GM12875 (cell line): ENCODE results near the gene CACNA1H.

Source experiments
- H3K4me3 ChIP-seq: one replicate; pipeline ENCODE4 v1.5.1; 2011; ENCODE audit warnings: low read depth, low read length, control low read depth
- CTCF ChIP-seq: IDR thresholded peaks from 2 replicates; pipeline ENCODE4 v1.5.1; 2011; ENCODE audit warnings: low read depth, mild to moderate bottlenecking, control low read depth, inconsistent platforms, low read length, moderate library complexity, borderline replicate concordance; ENCODE audit not compliant: insufficient read depth

CACNA1H gene

GRCh38 chr16:1109648-1110047 is 43.3 kb upstream of the CACNA1H start:
- TF ChIP-seq CTCF = no peak
- H3K4me3 ChIP-seq = no peak overlapping the region

GRCh38 chr16:1112506-1113184 is 40.3 kb upstream of the CACNA1H start:
- no peak for TF ChIP-seq CTCF
- no peak overlapping the region for H3K4me3 ChIP-seq

DNA sequence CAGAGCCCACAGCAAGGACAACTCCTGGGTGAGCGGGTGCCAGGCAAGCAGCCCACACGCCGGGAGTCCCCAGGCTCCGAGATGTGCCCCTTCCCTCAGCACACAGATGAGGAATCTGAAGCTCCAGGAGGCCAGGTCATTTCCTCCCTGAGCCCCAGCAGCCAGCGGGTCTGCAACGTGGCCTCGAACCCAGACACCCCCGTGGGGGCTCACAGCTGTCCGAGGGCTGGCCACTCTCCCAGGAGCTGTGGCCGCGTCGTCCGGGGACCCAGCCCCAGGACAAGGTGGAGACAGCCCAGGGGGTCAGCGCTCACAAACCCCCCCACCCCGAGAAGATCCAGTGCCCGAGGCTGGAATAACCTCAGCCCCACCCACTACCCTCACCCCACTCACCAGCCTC is 39.4 kb upstream of the CACNA1H start:
- no peak for TF ChIP-seq CTCF
- no peak overlapping the region for H3K4me3 ChIP-seq

DNA sequence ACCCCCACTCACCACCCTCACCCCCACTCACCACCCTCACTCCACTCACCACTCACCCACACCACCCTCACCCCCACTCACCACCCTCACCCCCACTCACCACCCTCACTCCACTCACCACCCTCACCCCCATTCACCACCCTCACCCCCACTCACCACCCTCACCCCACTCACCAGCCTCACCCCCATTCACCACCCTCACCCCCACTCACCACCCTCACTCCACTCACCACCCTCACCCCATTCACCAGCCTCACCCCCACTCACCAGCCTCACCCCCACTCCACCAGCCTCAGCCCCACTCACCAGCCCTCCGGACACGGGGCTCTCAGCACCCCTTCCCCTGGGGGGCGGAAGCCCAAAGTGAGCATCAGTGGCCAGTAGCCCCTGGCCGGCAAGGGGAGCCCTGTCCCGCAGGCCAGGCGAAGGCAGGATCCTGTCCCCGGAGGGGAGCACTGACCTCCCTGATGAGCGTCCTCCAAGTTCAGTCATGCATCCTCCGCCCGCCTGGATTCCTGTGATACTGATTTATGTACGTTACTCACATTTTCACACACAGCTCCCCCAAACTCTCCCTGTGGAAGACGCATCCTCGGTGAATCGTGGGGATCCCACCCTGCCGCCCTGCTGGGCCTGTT is 38.9 kb upstream of the CACNA1H start:
- H3K4me3 ChIP-seq = no peak overlapping the region
- TF ChIP-seq CTCF = no peak

GRCh38 chr16:1116693-1117077 is 36.2 kb upstream of the CACNA1H start:
- H3K4me3 ChIP-seq = no peak overlapping the region
- no peak for TF ChIP-seq CTCF

DNA sequence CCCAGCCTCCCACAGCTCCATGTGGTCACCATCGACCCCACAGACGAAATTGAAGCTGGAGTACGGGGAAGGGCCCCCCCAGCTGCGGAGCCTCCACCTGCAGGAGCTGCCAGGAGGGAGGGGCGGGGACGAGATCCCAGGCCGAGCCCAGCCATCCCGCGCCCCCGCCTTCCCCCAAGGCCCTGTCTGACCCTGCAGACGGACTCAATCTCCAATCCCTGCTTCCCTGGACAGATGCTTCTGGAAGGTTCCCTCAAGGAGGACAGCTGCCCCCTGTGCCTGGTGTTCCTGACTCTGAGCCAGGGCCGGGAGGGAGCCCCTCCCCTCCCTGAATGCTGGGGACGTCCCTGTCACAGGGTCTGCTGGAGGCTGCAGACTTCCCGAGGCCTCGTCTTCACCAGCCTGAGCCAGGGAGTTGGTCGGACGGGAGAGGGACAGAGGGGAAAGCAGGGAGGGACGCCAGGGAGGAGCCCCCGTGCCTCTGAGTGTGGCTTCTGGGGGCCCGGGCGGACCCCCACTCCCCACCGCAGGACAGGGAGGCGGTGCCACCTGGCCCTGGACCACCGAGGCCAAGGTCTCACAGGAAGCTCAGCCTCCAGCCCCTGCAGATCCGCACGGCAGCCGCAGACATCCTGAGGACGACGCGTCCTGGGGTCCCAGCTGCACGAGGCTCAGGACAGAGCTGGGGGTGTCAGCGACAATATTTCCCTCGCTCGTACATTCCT is 35.6 kb upstream of the CACNA1H start:
- no peak for TF ChIP-seq CTCF

GRCh38 chr16:1117926-1118325 is 35.0 kb upstream of the CACNA1H start:
- no peak overlapping the region for H3K4me3 ChIP-seq
- TF ChIP-seq CTCF = no peak

More for the DNA sequence above, 35.6 kb upstream of the CACNA1H start:
- H3K4me3 ChIP-seq = no peak overlapping the region
